Uterus (tissue), 4 donors: ENCODE measurements around the gene LLCFC1. TPM values are rescaled to one million over a fixed set of nuclear protein-coding genes. Genes with fewer than 3 reads are reported as not detected.

Experiments used
- DNase-seq, 2 donors: peaks; one replicate each; pipeline ENCODE4 v3.0.0-alpha.2; 2019 to 2020
- H3K27ac ChIP-seq, 2 donors: fragments of 200-600 bp; sonication (generic); 1 replicate in 1 of 2; 2 replicates in 1 of 2; pipeline ENCODE4 v1.5.1; 2016 to 2018
- H3K27me3 ChIP-seq, 2 donors: fragments of 200-600 bp; sonication (generic); one replicate each; pipeline ENCODE4 v1.5.1; 2018 to 2019; ENCODE audit warnings: control low read depth in 1 of 2
- H3K36me3 ChIP-seq, 2 donors: fragments of 200-600 bp; sonication (generic); one replicate each; pipeline ENCODE4 v1.5.1; 2019; ENCODE audit warnings: control low read depth in 1 of 2
- H3K4me1 ChIP-seq, 2 donors: fragments of 200-600 bp; sonication (generic); one replicate each; pipeline ENCODE4 v1.5.1; 2018 to 2019; ENCODE audit warnings: control low read depth in 1 of 2
- H3K4me3 ChIP-seq, 2 donors: fragments of 200-600 bp; sonication (generic); 1 replicate in 1 of 2; 2 replicates in 1 of 2; pipeline ENCODE4 v1.5.1; 2018 to 2019; ENCODE audit warnings: mild to moderate bottlenecking in 1 of 2
- H3K9me3 ChIP-seq, 2 donors: fragments of 200-600 bp; sonication (generic); one replicate each; pipeline ENCODE4 v1.5.1; 2019; ENCODE audit warnings: control low read depth in 1 of 2
- CTCF ChIP-seq, 4 experiments: fragments of 200-600 bp in 2 of 4; fragments of 450-650 bp in 2 of 4; sonication (generic) in 2 of 4; IDR thresholded peaks; one replicate each; pipeline ENCODE4 v1.5.1; 2016 to 2019; ENCODE audit warnings: antibody characterized with exemption in 4 of 4, mild to moderate bottlenecking in 2 of 4, moderate library complexity in 1 of 4
- POLR2A ChIP-seq, 2 donors: fragments of 450-650 bp; IDR thresholded peaks; one replicate each; pipeline ENCODE4 v1.6.1; 2016; ENCODE audit warnings: antibody characterized with exemption in 2 of 2, mild to moderate bottlenecking in 1 of 2, moderate library complexity in 1 of 2
- intact Hi-C: fragments of 100-400 bp; cut with DNase I; formaldehyde crosslinking; loops from one replicate; pipeline ENCODE4 v1.15.1; 2023; ENCODE audit warnings: low total_unique reads
- total RNA-seq, 4 donors: library from RNA; depleted of rRNA in 3 of 4; stranded (reverse); fragments of >200 nt in 3 of 4; gene quantifications; one replicate each; pipeline versions ENCODE4 v1.1.0 to v1.2.4, GENCODE V29; 2014 to 2023
- donor health status: DM: yes; HTN: yes; CAD: no.

The LLCFC1 gene
- total RNA-seq, 4 donors from 2014 or later, result not detected

- Histone ChIP-seq H3K27ac (no peak overlapping the region), H3K4me3 (no peak overlapping the region), H3K4me1 (no peaks in the 10 kb centered on the region), H3K27me3 (no peaks in the 10 kb centered on the region), H3K36me3 (no peaks in the 10 kb centered on the region), H3K9me3 (no peaks in the 10 kb centered on the region)
- intact Hi-C loops, result no loop called here
- TF ChIP-seq POLR2A (IDR thresholded peaks at IDR 0.05), result no peak
- TF ChIP-seq CTCF (IDR thresholded peaks at IDR 0.05), result no peak
- no peak for DNase-seq
These were observed 44.9 kb upstream of the LLCFC1 start for GRCh38 chr7:142894112-142894984.

- intact Hi-C loops, result no loop called here
- no peaks in the 10 kb centered on the region for H3K36me3 ChIP-seq
- no peak for TF ChIP-seq CTCF (IDR thresholded peaks at IDR 0.05)
- TF ChIP-seq POLR2A (IDR thresholded peaks at IDR 0.05), result no peak
- H3K27ac ChIP-seq, result no peak overlapping the region
- no peak for DNase-seq
- no peaks in the 10 kb centered on the region for H3K4me1 ChIP-seq
- no peak overlapping the region for H3K4me3 ChIP-seq
- H3K9me3 ChIP-seq, result no peaks in the 10 kb centered on the region
- H3K27me3 ChIP-seq, result no peaks in the 10 kb centered on the region
These were observed 44.2 kb upstream of the LLCFC1 start for GRCh38 chr7:142894985-142895593.

GRCh38 chr7:142896151-142896550 lies 43.1 kb upstream of the LLCFC1 start:
- Histone ChIP-seq H3K4me3 (no peak overlapping the region), H3K27ac (no peak overlapping the region), H3K36me3 (no peaks in the 10 kb centered on the region), H3K27me3 (no peaks in the 10 kb centered on the region), H3K4me1 (no peaks in the 10 kb centered on the region), H3K9me3 (no peaks in the 10 kb centered on the region)
- no peak for DNase-seq
- TF ChIP-seq POLR2A (IDR thresholded peaks at IDR 0.05), result no peak
- no peak for TF ChIP-seq CTCF (IDR thresholded peaks at IDR 0.05)
- intact Hi-C loops, result no loop called here

- H3K4me1 ChIP-seq, result no peaks in the 10 kb centered on the region
- TF ChIP-seq POLR2A (IDR thresholded peaks at IDR 0.05) (no peak), CTCF (IDR thresholded peaks at IDR 0.05) (no peak)
- intact Hi-C loops, result no loop called here
These were observed 42.4 kb upstream of the LLCFC1 start for GRCh38 chr7:142896741-142897379.

GRCh38 chr7:142897691-142898090 lies 41.6 kb upstream of the LLCFC1 start:
- no peaks in the 10 kb centered on the region for H3K27me3 ChIP-seq
- no peak for TF ChIP-seq CTCF (IDR thresholded peaks at IDR 0.05)
- no peak for TF ChIP-seq POLR2A (IDR thresholded peaks at IDR 0.05)
- intact Hi-C loops, result no loop called here
- H3K36me3 ChIP-seq, result no peaks in the 10 kb centered on the region
- DNase-seq, result no peak
- H3K27ac ChIP-seq, result no peak overlapping the region
- no peak overlapping the region for H3K4me3 ChIP-seq
- H3K9me3 ChIP-seq, result no peaks in the 10 kb centered on the region
- H3K4me1 ChIP-seq, result no peaks in the 10 kb centered on the region

More at GRCh38 chr7:142896741-142897379, 42.4 kb upstream of the LLCFC1 start:
- DNase-seq, result no peak
- H3K4me3 ChIP-seq, result no peak overlapping the region
- H3K36me3 ChIP-seq, result no peaks in the 10 kb centered on the region
- no peak overlapping the region for H3K27ac ChIP-seq
- no peaks in the 10 kb centered on the region for H3K9me3 ChIP-seq
- H3K27me3 ChIP-seq, result no peaks in the 10 kb centered on the region
